Lower leg skin (tissue), 3 donors: ENCODE measurements around the gene BOD1.

Experiments
- CTCF ChIP-seq, 3 donors: fragments of 450-650 bp; IDR thresholded peaks; one replicate each; pipeline ENCODE4 v1.5.1; 2016; ENCODE audit warnings: antibody characterized with exemption in 3 of 3, mild to moderate bottlenecking in 3 of 3, moderate library complexity in 2 of 3
- POLR2A ChIP-seq, 2 donors: fragments of 450-650 bp; IDR thresholded peaks; one replicate each; pipeline ENCODE4 v1.6.1; 2016 to 2017; ENCODE audit warnings: antibody characterized with exemption in 2 of 2, mild to moderate bottlenecking in 1 of 2, moderate library complexity in 1 of 2

- no peak for TF ChIP-seq POLR2A (IDR thresholded peaks at IDR 0.05)
- TF ChIP-seq CTCF (IDR thresholded peaks at IDR 0.05) = no peak
Observed at GRCh38 chr5:173627271-173627670, 10.8 kb upstream of the BOD1 start.
